ENCODE results near the gene PTX4. TPM values are rescaled to one million over a fixed set of nuclear protein-coding genes. Genes with fewer than 3 reads are reported as not detected.

PTX4 gene
- total and polyA plus RNA-seq, 2 donors from 2014 or later = not detected

DNA sequence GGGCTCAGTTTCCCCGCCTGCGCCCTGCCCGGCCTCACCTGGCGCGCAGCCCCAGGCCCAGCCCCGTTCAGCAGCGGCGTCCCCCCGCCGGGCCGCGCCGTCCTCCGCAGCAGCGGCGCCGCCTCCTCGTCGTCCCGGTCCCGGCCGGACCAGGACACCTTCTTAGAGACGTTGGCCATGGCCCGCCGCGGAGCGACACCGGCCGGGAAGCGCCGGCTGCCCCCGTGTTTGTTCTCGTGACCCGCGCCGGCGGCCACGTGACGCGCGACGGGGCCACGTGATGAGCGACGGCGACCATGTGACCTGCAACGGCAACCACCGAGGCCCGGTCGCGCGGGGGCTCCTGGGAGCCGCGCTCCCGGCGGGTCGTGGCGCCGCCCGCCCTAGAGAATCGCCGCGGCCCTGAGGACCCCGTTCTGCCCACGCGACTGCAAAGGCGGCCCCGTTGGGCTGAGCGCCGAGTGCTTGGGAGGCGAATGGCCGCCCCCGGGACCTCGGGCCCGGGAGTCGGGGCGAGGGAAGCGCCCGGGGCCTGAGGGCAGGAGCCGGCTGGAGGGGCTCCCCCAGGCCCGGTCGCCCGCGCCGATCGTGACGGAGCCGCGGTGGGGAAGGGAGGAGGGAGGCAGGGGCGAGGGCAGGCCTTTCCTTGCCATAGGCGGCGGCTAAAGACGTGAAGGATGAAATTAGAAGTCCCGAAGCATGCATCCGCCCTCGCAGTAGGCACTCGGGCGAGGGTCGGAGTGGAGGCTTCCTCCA, 13.8 kb downstream of the PTX4 start, which contains the start of gene CLCN7:
Gene CLCN7, minus strand, starts transcription at position 233 of the 756 bp plus-strand sequence. Its CDS starts 54 bp downstream, at position 179.
- Histone ChIP-seq H3K27ac (ENCODE audit: low read depth in 2 of 2, low read length in 2 of 2) (peak within 1 kb of the TSS; percentile 74 to 85), H3K4me3 (ENCODE audit: low read length in 3 of 3) (peak within 1 kb of the TSS; percentile 68 to 91 (median 80)), H3K36me3 (ENCODE audit: control insufficient read depth in 2 of 3, insufficient read depth in 3 of 3, low read length in 3 of 3) (no peaks in the 10 kb centered on the region), H3K9ac (ENCODE audit: low read length in 3 of 3) (peak within 1 kb of the TSS; percentile 44 to 90 (median 63)), H3K27me3 (ENCODE audit: control insufficient read depth, insufficient read depth, low read length) (no peaks in the 10 kb centered on the region), H3K4me1 (ENCODE audit: control insufficient read depth in 2 of 3, insufficient read depth in 2 of 3, low read depth in 1 of 3, low read length in 3 of 3) (peaks cover 0 to 30% (median 0%) of the 10 kb centered on the region in 3 donors), H3K9me3 (ENCODE audit: control insufficient read depth in 2 of 3, insufficient read depth in 1 of 3, low read length in 3 of 3) (no peaks in the 10 kb centered on the region)
- intact Hi-C loops (cut with DNase I) = no loop called here
- DNase-seq (peak; percentile 86 to 97 (median 92)), FAIRE-seq (no peak)
- TF ChIP-seq, protein P1, sequence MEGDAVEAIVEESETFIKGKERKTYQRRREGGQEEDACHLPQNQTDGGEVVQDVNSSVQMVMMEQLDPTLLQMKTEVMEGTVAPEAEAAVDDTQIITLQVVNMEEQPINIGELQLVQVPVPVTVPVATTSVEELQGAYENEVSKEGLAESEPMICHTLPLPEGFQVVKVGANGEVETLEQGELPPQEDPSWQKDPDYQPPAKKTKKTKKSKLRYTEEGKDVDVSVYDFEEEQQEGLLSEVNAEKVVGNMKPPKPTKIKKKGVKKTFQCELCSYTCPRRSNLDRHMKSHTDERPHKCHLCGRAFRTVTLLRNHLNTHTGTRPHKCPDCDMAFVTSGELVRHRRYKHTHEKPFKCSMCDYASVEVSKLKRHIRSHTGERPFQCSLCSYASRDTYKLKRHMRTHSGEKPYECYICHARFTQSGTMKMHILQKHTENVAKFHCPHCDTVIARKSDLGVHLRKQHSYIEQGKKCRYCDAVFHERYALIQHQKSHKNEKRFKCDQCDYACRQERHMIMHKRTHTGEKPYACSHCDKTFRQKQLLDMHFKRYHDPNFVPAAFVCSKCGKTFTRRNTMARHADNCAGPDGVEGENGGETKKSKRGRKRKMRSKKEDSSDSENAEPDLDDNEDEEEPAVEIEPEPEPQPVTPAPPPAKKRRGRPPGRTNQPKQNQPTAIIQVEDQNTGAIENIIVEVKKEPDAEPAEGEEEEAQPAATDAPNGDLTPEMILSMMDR (IDR thresholded peaks at IDR 0.05; ENCODE audit: borderline replicate concordance, extremely low read depth, insufficient read depth) = no peak

DNA sequence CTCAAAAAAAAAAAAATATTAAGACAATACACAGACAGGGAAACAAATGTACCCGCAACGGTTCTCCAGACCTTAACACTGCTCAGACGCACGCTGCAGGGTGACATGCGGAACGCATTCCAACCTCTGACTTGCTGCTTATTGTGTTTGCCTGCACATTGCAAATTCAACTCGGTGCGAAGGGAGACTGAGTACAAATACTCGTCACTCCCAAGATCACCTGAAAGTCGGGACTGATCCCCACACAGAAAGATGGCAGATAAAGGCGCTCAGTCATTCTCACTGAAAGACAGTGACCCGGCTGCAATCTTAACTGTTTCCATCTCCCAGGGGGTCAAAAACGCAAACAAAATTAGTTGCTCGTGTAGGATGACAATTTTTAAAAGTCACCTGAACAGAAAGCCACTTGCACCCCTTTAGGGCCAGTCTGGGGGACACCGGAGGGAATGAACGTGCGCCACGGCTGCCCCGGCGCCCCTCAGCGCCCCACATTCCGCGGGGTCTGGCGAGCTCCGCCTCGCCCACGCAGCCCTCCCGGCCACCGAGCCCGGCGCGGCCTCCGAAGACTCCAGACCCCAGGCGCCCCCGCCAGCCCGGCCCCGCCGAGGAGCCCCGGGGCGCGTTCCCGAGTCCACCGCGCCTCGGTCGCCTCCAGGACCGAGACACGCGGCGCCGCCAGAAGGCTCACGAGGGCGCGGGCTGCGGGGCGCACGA, 14.5 kb downstream of the PTX4 start:
- Histone ChIP-seq H3K9me3 (ENCODE audit: control insufficient read depth in 2 of 3, insufficient read depth in 1 of 3, low read length in 3 of 3) (no peaks in the 10 kb centered on the region), H3K27ac (ENCODE audit: low read depth in 2 of 2, low read length in 2 of 2) (peak overlapping the region; percentile 74 to 85), H3K4me3 (ENCODE audit: low read length in 3 of 3) (peak overlapping the region; percentile 68 to 91 (median 80)), H3K27me3 (ENCODE audit: control insufficient read depth, insufficient read depth, low read length) (no peaks in the 10 kb centered on the region), H3K4me1 (ENCODE audit: control insufficient read depth in 2 of 3, insufficient read depth in 2 of 3, low read depth in 1 of 3, low read length in 3 of 3) (peaks cover 0 to 30% (median 0%) of the 10 kb centered on the region in 3 donors), H3K36me3 (ENCODE audit: control insufficient read depth in 2 of 3, insufficient read depth in 3 of 3, low read length in 3 of 3) (no peaks in the 10 kb centered on the region), H3K9ac (ENCODE audit: low read length in 3 of 3) (peak overlapping the region; percentile 44 to 90 (median 63))
- TF ChIP-seq, protein P1 (IDR thresholded peaks at IDR 0.05; ENCODE audit: borderline replicate concordance, extremely low read depth, insufficient read depth) = no peak
- FAIRE-seq = no peak
- peak in 2 of 5 donors; percentile 12 to 37 for DNase-seq
- intact Hi-C loops (cut with DNase I) = no loop called here

DNA sequence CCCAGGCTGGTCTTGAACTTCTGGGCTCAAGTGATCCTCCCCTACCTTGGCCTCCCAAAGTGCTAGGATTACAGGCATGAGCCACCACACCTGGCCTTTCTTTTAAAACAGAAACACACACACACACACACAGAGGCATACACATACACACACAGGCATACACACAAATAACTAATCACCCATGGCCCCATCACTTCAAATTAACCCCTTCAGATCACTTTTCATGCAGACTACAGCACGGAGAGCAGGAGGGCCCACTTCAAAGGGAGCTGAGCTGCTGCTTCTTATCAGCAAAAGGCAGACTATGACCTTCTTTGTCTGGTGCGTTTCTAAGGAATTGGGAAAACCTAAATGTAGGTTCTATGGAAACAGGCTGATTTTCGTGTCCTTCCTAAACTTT, 15.8 kb downstream of the PTX4 start:
- H3K27ac ChIP-seq (ENCODE audit: low read depth in 2 of 2, low read length in 2 of 2) = no peak overlapping the region
- FAIRE-seq = no peak
- H3K9ac ChIP-seq (ENCODE audit: low read length in 3 of 3) = no peak overlapping the region
- H3K9me3 ChIP-seq (ENCODE audit: control insufficient read depth in 2 of 3, insufficient read depth in 1 of 3, low read length in 3 of 3) = no peaks in the 10 kb centered on the region
- H3K4me3 ChIP-seq (ENCODE audit: low read length in 3 of 3) = no peak overlapping the region
- no peaks in the 10 kb centered on the region for H3K27me3 ChIP-seq (ENCODE audit: control insufficient read depth, insufficient read depth, low read length)
- TF ChIP-seq, protein P1 (IDR thresholded peaks at IDR 0.05; ENCODE audit: borderline replicate concordance, extremely low read depth, insufficient read depth) = no peak
- intact Hi-C loops (cut with DNase I) = no loop called here
- DNase-seq = no peak
- peaks cover 0 to 30% (median 0%) of the 10 kb centered on the region in 3 donors for H3K4me1 ChIP-seq (ENCODE audit: control insufficient read depth in 2 of 3, insufficient read depth in 2 of 3, low read depth in 1 of 3, low read length in 3 of 3)
- H3K36me3 ChIP-seq (ENCODE audit: control insufficient read depth in 2 of 3, insufficient read depth in 3 of 3, low read length in 3 of 3) = no peaks in the 10 kb centered on the region

Measured in kidney (tissue), 14 donors.